BJ (cell line): ENCODE data around the gene CHRNA4. TPM values are rescaled to one million over a fixed set of nuclear protein-coding genes. Genes with fewer than 3 reads are reported as not detected.
A peak's percentile ranks its signal among the peaks of the same experiment; 100 is the strongest.

Experiments
- CTCF ChIA-PET: fragments of 350-600 bp; formaldehyde crosslinking; extraction: SDS; loops from one replicate; lab custom pipeline; 2021; ENCODE audit warnings: antibody characterized with exemption, inconsistent platforms; lab: Yijun Ruan, JAX
- POLR2A ChIA-PET: fragments of 300-600 bp; sonication (Branson Sonifier 250); formaldehyde crosslinking; extraction: SDS; loops from one replicate; lab custom pipeline; 2021; ENCODE audit warnings: antibody characterized with exemption; lab: Charles Lee
- DNase-seq: peaks from one replicate; pipeline ENCODE4 v3.0.0-alpha.2; 2011; ENCODE audit warnings: low read depth
- H3K27me3 ChIP-seq: 2 replicates; pipeline ENCODE4 v1.6.0; 2011; ENCODE audit warnings: low read length; ENCODE audit not compliant: control insufficient read depth, insufficient read depth
- H3K36me3 ChIP-seq: 2 replicates; pipeline ENCODE4 v1.5.1; 2011; ENCODE audit warnings: low read length; ENCODE audit not compliant: control insufficient read depth, insufficient read depth
- H3K4me3 ChIP-seq: 2 replicates; pipeline ENCODE4 v1.5.1; 2011; ENCODE audit warnings: low read depth, mild to moderate bottlenecking, control low read depth, low read length
- polyA plus RNA-seq: library from polyadenylated mRNA; depleted of rRNA; stranded (reverse); fragments of >200 nt; gene quantifications from 2 replicates; pipeline ENCODE4 v1.2.3, GENCODE V29; 2011
- TF ChIP-seq, protein P1 (sequence below): IDR thresholded peaks from 2 replicates; pipeline ENCODE4 v1.5.1; 2011; ENCODE audit warnings: low read depth, mild to moderate bottlenecking, control low read depth, inconsistent platforms, low read length, moderate library complexity; ENCODE audit not compliant: insufficient read depth

Gene CHRNA4
- polyA plus RNA-seq, 1 experiment = not detected

DNA sequence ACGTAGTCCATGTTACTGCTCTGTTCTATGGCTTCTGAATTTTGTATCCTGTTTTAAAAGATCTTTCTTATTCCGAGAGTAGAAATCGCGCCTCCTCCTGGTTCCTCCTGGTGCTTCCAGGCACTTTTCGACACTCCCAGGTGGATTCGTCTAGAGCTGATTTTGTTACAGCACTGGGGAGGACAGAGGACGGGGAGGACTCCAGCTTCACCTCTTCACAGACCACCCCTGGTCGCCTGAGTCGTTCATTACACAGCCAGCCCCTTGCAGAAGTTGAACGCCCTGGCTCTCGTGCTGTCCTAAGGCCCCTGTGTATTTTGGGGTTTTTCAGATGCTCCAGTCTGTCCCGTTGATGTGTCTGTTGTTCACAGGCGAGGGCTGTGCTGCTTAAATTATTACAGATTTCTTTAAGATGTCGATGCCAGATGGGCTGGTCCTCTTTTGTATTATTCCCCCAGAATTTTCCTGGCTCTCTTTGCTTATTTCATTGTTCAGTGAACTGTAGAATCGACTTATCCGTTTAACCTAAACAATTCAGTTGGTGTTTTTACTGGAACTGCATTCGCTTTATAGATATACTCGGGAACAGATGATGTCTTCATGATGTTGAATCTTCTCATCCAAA is 37.7 kb downstream of the CHRNA4 start:
- TF ChIP-seq, protein P1, sequence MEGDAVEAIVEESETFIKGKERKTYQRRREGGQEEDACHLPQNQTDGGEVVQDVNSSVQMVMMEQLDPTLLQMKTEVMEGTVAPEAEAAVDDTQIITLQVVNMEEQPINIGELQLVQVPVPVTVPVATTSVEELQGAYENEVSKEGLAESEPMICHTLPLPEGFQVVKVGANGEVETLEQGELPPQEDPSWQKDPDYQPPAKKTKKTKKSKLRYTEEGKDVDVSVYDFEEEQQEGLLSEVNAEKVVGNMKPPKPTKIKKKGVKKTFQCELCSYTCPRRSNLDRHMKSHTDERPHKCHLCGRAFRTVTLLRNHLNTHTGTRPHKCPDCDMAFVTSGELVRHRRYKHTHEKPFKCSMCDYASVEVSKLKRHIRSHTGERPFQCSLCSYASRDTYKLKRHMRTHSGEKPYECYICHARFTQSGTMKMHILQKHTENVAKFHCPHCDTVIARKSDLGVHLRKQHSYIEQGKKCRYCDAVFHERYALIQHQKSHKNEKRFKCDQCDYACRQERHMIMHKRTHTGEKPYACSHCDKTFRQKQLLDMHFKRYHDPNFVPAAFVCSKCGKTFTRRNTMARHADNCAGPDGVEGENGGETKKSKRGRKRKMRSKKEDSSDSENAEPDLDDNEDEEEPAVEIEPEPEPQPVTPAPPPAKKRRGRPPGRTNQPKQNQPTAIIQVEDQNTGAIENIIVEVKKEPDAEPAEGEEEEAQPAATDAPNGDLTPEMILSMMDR = no peak
- Histone ChIP-seq H3K27me3 (peaks cover 5% of the 10 kb centered on the region), H3K36me3 (no peaks in the 10 kb centered on the region), H3K4me3 (no peak overlapping the region)
- POLR2A ChIA-PET = no interaction called here
- DNase-seq = no peak
- CTCF ChIA-PET = no interaction called here

DNA sequence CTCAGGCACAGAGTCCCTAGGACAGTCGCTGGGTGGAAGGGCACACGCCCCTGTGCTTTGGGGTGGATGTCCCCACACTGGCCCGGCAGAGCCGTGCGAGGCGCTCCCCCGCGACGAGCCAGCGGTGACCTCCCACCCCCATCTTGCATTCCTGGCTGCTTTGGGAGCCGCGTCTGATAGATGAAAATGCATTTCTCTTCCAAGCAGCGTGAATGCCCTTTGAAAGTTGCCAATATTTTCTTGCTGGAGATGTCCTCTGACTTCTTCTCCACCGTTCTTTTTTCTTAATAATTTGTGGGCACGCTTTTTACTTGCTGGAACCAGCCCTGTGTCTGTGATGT is 38.2 kb downstream of the CHRNA4 start:
- no peak for DNase-seq
- no peaks in the 10 kb centered on the region for H3K36me3 ChIP-seq
- no peak overlapping the region for H3K4me3 ChIP-seq
- ChIA-PET POLR2A (no interaction called here), CTCF (interaction anchor here (1.0 to 2.1 kb wide), 2 partner anchors 13 to 29 kb away, joined by 3 to 14 read pairs; no protein-coding TSS in a partner anchor)
- H3K27me3 ChIP-seq = peaks cover 5% of the 10 kb centered on the region
- TF ChIP-seq, protein P1 = no peak

DNA sequence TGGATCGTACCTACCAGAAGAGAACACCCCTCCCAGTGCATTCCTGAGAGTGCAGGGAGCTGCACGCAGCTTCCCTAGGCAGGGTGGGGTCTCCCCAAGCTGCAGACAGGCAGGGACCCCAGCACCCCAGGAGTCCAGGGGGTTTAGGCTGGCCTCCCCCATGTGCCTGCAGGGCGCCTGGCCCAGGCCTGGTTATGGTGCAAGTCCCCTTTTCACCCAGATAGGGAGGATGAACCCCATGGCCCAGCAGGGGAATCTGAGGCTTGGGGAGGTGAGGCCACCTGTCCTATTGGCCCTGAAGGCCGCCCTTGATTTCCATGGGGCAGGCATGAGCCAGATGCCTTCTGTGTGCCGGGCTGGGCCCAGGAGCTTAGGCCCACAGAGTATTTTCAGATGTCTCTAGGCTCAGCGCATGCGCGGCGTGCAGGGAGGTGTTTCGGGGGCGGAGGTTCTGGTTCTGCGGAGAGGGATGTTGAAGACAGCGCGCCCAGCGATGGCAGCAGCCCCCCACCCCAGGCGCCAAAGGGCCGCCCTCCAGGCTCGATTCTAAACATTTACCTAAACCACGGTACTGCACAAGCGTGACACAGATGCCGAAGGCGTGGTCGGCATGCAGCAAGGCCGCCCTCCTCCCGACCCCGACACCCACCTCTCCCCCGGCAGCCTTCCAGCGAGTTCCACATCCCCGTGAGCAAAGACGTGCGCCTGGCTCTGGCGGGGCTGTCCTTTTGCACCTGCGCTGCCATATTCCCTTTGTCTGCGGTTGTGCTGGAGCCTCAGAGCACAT is 38.8 kb downstream of the CHRNA4 start:
- no peak for DNase-seq
- peaks cover 5% of the 10 kb centered on the region for H3K27me3 ChIP-seq
- ChIA-PET CTCF (interaction anchor here (1.0 to 2.1 kb wide), 2 partner anchors 13 to 28 kb away, joined by 3 to 14 read pairs; no protein-coding TSS in a partner anchor), POLR2A (no interaction called here)
- H3K36me3 ChIP-seq = no peaks in the 10 kb centered on the region
- no peak overlapping the region for H3K4me3 ChIP-seq
- TF ChIP-seq, protein P1 = no peak

DNA sequence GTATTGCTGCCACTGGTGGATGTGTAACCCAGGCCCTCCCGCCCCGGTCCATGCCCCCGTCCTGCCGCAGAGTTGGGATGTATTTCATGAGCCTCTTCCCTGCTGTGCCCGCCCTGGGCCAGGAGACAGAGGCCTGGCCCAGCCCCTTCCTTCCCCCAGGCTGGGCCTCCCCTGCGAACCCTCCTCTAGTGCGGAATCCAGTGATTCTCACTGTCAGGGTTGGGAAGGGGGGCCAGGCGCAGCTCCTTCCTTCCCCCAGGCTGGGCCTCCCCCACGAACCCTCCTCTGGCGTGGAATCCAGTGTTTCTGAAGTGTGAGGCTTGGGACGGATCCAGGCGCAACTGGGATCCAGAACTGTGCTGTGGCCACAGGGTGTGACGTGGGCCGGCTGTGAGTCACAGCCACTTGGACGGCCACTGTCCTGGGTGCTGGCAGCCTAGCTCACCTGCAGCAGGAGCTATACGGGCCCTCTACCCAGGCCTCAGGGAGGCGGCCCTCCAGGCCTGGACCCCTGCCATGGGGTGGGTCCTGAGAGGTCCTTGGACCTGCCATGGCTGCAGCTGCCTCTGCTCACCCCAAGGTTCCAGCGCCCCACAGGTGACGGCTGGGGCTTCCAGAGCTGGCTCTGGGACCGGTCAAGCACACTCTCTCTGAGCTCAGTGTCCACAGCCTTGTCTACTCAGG is 39.9 kb downstream of the CHRNA4 start:
- H3K36me3 ChIP-seq = no peaks in the 10 kb centered on the region

More for the DNA sequence above, 39.9 kb downstream of the CHRNA4 start:
- ChIA-PET CTCF (interaction anchor here (2.1 kb wide), 1 partner anchor 12 kb away, joined by 14 read pairs; no protein-coding TSS in a partner anchor), POLR2A (no interaction called here)
- TF ChIP-seq, protein P1 = no peak
- peak; percentile 5 for DNase-seq
- Histone ChIP-seq H3K27me3 (peaks cover 5% of the 10 kb centered on the region), H3K4me3 (no peak overlapping the region)
